Stimulated activated naive CD4-positive, alpha-beta T cell (primary cell): ENCODE results near the gene VCPKMT.
A peak's percentile ranks its signal among the peaks of the same experiment; 100 is the strongest.

Experiments
- DNase-seq, 6 experiments: peaks; one replicate each; lab custom pipeline; 2025; lab: John Stamatoyannopoulos, UW

VCPKMT gene

GRCh38 chr14:50067723-50068495, 48.5 kb downstream of the VCPKMT start:
- no peak for DNase-seq

GRCh38 chr14:50065583-50065982, 50.8 kb downstream of the VCPKMT start:
- DNase-seq: no peak

GRCh38 chr14:50064993-50065392, 51.4 kb downstream of the VCPKMT start:
- DNase-seq: peak in 4 of 6 experiments; percentile 38 to 55 (median 46)

GRCh38 chr14:50063876-50064420, 52.4 kb downstream of the VCPKMT start:
- DNase-seq: no peak

- peak; percentile 58 to 88 (median 77) for DNase-seq
Observed at GRCh38 chr14:50062438-50063085, 53.8 kb downstream of the VCPKMT start.

- DNase-seq: peak in 5 of 6 experiments; percentile 34 to 70 (median 63)
Observed at GRCh38 chr14:50061664-50062437, 54.5 kb downstream of the VCPKMT start.

GRCh38 chr14:50060871-50061663, 55.3 kb downstream of the VCPKMT start:
- peak in 2 of 6 experiments; percentile 4 to 5 for DNase-seq

- DNase-seq: no peak
Observed at GRCh38 chr14:50059763-50060616, 56.4 kb downstream of the VCPKMT start.
